Measurements from ENCODE around the gene NTN3.

NTN3 gene

GRCh38 chr16:2499890-2500429, 28.9 kb downstream of the NTN3 start:
- no peaks in the 10 kb centered on the region for H3K9me3 ChIP-seq (ENCODE audit: severe bottlenecking)
- H3K27ac ChIP-seq (ENCODE audit: poor library complexity, severe bottlenecking) = no peak overlapping the region
- H3K36me3 ChIP-seq (ENCODE audit: low read depth) = 0 out of 2 replicates have a peak, but pooled peaks cover 9% of the 10 kb centered on the region

GRCh38 chr16:2500430-2500917, 29.4 kb downstream of the NTN3 start:
- Histone ChIP-seq H3K27ac (ENCODE audit: poor library complexity, severe bottlenecking) (no peak overlapping the region), H3K4me1 (ENCODE audit: insufficient read depth, poor library complexity, severe bottlenecking) (no peaks in the 10 kb centered on the region), H3K27me3 (ENCODE audit: insufficient read depth, poor library complexity, severe bottlenecking) (no peaks in the 10 kb centered on the region), H3K4me3 (ENCODE audit: severe bottlenecking) (no peak overlapping the region), H3K9me3 (ENCODE audit: severe bottlenecking) (no peaks in the 10 kb centered on the region), H3K36me3 (ENCODE audit: low read depth) (0 out of 2 replicates have a peak, but pooled peaks cover 9% of the 10 kb centered on the region)
- DNase-seq (ENCODE audit: low spot score) = peak; percentile 65
- TF ChIP-seq CTCF (IDR thresholded peaks at IDR 0.05; ENCODE audit: poor library complexity, severe bottlenecking) = no peak
- ATAC-seq (ENCODE audit: low read depth) = no peak

More at GRCh38 chr16:2499890-2500429, 28.9 kb downstream of the NTN3 start:
- no peak for DNase-seq (ENCODE audit: low spot score)
- H3K4me1 ChIP-seq (ENCODE audit: insufficient read depth, poor library complexity, severe bottlenecking) = no peaks in the 10 kb centered on the region
- no peak for TF ChIP-seq CTCF (IDR thresholded peaks at IDR 0.05; ENCODE audit: poor library complexity, severe bottlenecking)
- no peak overlapping the region for H3K4me3 ChIP-seq (ENCODE audit: severe bottlenecking)
- no peak for ATAC-seq (ENCODE audit: low read depth)
- H3K27me3 ChIP-seq (ENCODE audit: insufficient read depth, poor library complexity, severe bottlenecking) = no peaks in the 10 kb centered on the region

GRCh38 chr16:2500918-2501750, 30.0 kb downstream of the NTN3 start:
- peak; percentile 79 for ATAC-seq (ENCODE audit: low read depth)
- Histone ChIP-seq H3K36me3 (ENCODE audit: low read depth) (0 out of 2 replicates have a peak, but pooled peaks cover 9% of the 10 kb centered on the region), H3K9me3 (ENCODE audit: severe bottlenecking) (no peaks in the 10 kb centered on the region), H3K27ac (ENCODE audit: poor library complexity, severe bottlenecking) (no peak overlapping the region), H3K27me3 (ENCODE audit: insufficient read depth, poor library complexity, severe bottlenecking) (no peaks in the 10 kb centered on the region), H3K4me3 (ENCODE audit: severe bottlenecking) (no peak overlapping the region), H3K4me1 (ENCODE audit: insufficient read depth, poor library complexity, severe bottlenecking) (no peaks in the 10 kb centered on the region)
- peak; percentile 83 for TF ChIP-seq CTCF (IDR thresholded peaks at IDR 0.05; ENCODE audit: poor library complexity, severe bottlenecking)
- DNase-seq (ENCODE audit: low spot score) = peak; percentile 45

- H3K4me1 ChIP-seq (ENCODE audit: insufficient read depth, poor library complexity, severe bottlenecking) = no peaks in the 10 kb centered on the region
- no peaks in the 10 kb centered on the region for H3K27me3 ChIP-seq (ENCODE audit: insufficient read depth, poor library complexity, severe bottlenecking)
- H3K36me3 ChIP-seq (ENCODE audit: low read depth) = 0 out of 2 replicates have a peak, but pooled peaks cover 4% of the 10 kb centered on the region
- no peak overlapping the region for H3K27ac ChIP-seq (ENCODE audit: poor library complexity, severe bottlenecking)
- H3K9me3 ChIP-seq (ENCODE audit: severe bottlenecking) = no peaks in the 10 kb centered on the region
- TF ChIP-seq CTCF (IDR thresholded peaks at IDR 0.05; ENCODE audit: poor library complexity, severe bottlenecking) = no peak
- DNase-seq (ENCODE audit: low spot score) (peak; percentile 47), ATAC-seq (ENCODE audit: low read depth) (no peak)
- no peak overlapping the region for H3K4me3 ChIP-seq (ENCODE audit: severe bottlenecking)
Measured at GRCh38 chr16:2501946-2502895, 31.1 kb downstream of the NTN3 start.

Data from RWPE2 (cell line).